Sigmoid colon (tissue), 4 donors: ENCODE results near the gene ATP8A1.

ENCODE experiments used
- CTCF ChIP-seq, 4 experiments: fragments of 450-650 bp in 3 of 4; fragments of 200-600 bp in 1 of 4; IDR thresholded peaks; one replicate each; pipeline ENCODE4 v1.5.1; 2016 to 2019; ENCODE audit warnings: antibody characterized with exemption in 4 of 4, mild to moderate bottlenecking in 3 of 4, moderate library complexity in 2 of 4
- POLR2A ChIP-seq, 2 donors: fragments of 450-650 bp; IDR thresholded peaks; one replicate each; pipeline ENCODE4 v1.6.1; 2016; ENCODE audit warnings: antibody characterized with exemption in 2 of 2, mild to moderate bottlenecking in 2 of 2, moderate library complexity in 2 of 2
- POLR2AphosphoS5 ChIP-seq, 4 donors: sonication (generic); formaldehyde crosslinking; IDR thresholded peaks; one replicate each; pipeline ENCODE4 v1.6.1; 2017; ENCODE audit warnings: antibody characterized with exemption in 4 of 4

GRCh38 chr4:42446823-42447222 lies 210.1 kb downstream of the ATP8A1 start:
- TF ChIP-seq CTCF (IDR thresholded peaks at IDR 0.05) (no peak), POLR2AphosphoS5 (IDR thresholded peaks at IDR 0.05) (no peak), POLR2A (IDR thresholded peaks at IDR 0.05) (no peak)
